ENCODE measurements around the gene HECW1. TPM values are rescaled to one million over a fixed set of nuclear protein-coding genes. Genes with fewer than 3 reads are reported as not detected.

The HECW1 gene
- total RNA-seq, 1 experiment from 2014 or later: 0.77 TPM

DNA sequence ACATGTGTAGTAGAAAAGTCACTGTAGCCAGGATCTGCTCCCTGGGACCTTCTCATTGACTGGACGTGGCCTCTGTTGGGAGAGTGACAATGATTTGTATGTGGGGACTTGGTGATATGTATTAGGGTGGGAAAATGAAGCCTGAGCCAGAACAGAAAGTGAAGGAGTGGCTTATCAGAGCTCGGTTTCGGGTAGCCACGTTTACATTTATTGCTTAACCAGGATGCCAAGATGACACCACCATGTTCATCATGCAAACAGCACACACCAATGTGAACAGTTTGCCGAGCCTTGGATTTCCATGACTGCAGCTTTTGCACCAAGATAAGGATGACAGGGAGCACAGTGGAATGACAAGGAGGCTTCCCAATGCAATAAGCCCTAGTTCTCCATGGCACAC lies 357.7 kb downstream of the HECW1 start:
- Histone ChIP-seq H3K4me1 (ENCODE audit: control insufficient read depth, insufficient read depth, low read length) (no peaks in the 10 kb centered on the region), H3K36me3 (ENCODE audit: control insufficient read depth, insufficient read depth, low read length) (no peaks in the 10 kb centered on the region), H3K4me3 (ENCODE audit: low read depth in 2 of 2, low read length in 2 of 2) (no peak overlapping the region), H3K27me3 (ENCODE audit: control insufficient read depth, insufficient read depth, low read length) (no peaks in the 10 kb centered on the region), H3K27ac (ENCODE audit: low read length) (no peak overlapping the region), H3K9me3 (ENCODE audit: control insufficient read depth, insufficient read depth, low read depth, low read length) (no peaks in the 10 kb centered on the region)
- BruUV-seq (replicated peaks): no TSS peak
- intact Hi-C loops (cut with micrococcal nuclease; ENCODE audit: unreplicated experiment) (no loop called here), in situ Hi-C loops (cut with HindIII; ENCODE audit: low pct_unique_long_range_greater_than_20kb, low sequenced_read_pairs) (no loop called here)
- ChIA-PET POLR2A (no interaction called here), CTCF (no interaction called here)
- TF ChIP-seq, protein P1, sequence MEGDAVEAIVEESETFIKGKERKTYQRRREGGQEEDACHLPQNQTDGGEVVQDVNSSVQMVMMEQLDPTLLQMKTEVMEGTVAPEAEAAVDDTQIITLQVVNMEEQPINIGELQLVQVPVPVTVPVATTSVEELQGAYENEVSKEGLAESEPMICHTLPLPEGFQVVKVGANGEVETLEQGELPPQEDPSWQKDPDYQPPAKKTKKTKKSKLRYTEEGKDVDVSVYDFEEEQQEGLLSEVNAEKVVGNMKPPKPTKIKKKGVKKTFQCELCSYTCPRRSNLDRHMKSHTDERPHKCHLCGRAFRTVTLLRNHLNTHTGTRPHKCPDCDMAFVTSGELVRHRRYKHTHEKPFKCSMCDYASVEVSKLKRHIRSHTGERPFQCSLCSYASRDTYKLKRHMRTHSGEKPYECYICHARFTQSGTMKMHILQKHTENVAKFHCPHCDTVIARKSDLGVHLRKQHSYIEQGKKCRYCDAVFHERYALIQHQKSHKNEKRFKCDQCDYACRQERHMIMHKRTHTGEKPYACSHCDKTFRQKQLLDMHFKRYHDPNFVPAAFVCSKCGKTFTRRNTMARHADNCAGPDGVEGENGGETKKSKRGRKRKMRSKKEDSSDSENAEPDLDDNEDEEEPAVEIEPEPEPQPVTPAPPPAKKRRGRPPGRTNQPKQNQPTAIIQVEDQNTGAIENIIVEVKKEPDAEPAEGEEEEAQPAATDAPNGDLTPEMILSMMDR (IDR thresholded peaks at IDR 0.05): no peak
- TF ChIP-seq POLR2AphosphoS5 (IDR thresholded peaks at IDR 0.05; ENCODE audit: low read depth, low read length) (no peak), SIN3A (IDR thresholded peaks at IDR 0.05; ENCODE audit: borderline replicate concordance, insufficient read depth, low read depth, low read length) (no peak), TCF7L2 (IDR thresholded peaks at IDR 0.05; ENCODE audit: low read depth, low read length) (no peak)
- TF ChIP-seq, protein P2, sequence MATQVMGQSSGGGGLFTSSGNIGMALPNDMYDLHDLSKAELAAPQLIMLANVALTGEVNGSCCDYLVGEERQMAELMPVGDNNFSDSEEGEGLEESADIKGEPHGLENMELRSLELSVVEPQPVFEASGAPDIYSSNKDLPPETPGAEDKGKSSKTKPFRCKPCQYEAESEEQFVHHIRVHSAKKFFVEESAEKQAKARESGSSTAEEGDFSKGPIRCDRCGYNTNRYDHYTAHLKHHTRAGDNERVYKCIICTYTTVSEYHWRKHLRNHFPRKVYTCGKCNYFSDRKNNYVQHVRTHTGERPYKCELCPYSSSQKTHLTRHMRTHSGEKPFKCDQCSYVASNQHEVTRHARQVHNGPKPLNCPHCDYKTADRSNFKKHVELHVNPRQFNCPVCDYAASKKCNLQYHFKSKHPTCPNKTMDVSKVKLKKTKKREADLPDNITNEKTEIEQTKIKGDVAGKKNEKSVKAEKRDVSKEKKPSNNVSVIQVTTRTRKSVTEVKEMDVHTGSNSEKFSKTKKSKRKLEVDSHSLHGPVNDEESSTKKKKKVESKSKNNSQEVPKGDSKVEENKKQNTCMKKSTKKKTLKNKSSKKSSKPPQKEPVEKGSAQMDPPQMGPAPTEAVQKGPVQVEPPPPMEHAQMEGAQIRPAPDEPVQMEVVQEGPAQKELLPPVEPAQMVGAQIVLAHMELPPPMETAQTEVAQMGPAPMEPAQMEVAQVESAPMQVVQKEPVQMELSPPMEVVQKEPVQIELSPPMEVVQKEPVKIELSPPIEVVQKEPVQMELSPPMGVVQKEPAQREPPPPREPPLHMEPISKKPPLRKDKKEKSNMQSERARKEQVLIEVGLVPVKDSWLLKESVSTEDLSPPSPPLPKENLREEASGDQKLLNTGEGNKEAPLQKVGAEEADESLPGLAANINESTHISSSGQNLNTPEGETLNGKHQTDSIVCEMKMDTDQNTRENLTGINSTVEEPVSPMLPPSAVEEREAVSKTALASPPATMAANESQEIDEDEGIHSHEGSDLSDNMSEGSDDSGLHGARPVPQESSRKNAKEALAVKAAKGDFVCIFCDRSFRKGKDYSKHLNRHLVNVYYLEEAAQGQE (IDR thresholded peaks at IDR 0.05; ENCODE audit: insufficient read depth in 1 of 2, low read depth in 2 of 2, low read length in 1 of 2): no peak
- DNase-seq (ENCODE audit: low read depth, low spot score) (no peak), ATAC-seq (no peak)

DNA sequence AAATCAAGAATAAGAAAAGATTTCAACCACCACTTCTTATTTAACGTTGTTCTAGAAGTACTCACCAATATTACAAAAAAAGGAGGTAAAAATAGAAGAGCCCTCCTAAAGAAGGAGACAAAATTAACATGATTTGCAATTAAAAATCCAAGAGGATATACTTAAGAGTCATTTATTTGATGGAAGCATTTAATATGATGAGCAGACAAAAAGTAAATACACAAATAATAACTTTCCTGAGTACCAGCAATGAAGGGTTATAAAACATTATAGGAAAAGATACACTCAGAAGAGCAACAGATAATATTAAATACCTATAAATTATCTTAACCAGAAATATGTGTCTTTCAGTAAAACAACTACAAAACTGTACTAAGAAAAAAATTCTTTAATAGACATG lies 363.5 kb downstream of the HECW1 start:
- no TSS peak for BruUV-seq (replicated peaks)
- Histone ChIP-seq H3K9me3 (ENCODE audit: control insufficient read depth, insufficient read depth, low read depth, low read length) (no peaks in the 10 kb centered on the region), H3K4me1 (ENCODE audit: control insufficient read depth, insufficient read depth, low read length) (no peaks in the 10 kb centered on the region), H3K36me3 (ENCODE audit: control insufficient read depth, insufficient read depth, low read length) (no peaks in the 10 kb centered on the region), H3K4me3 (ENCODE audit: low read depth in 2 of 2, low read length in 2 of 2) (no peak overlapping the region), H3K27ac (ENCODE audit: low read length) (no peak overlapping the region), H3K27me3 (ENCODE audit: control insufficient read depth, insufficient read depth, low read length) (peaks cover 5% of the 10 kb centered on the region; the same call in 1 of the 2 replicates)
- ATAC-seq (no peak), DNase-seq (ENCODE audit: low read depth, low spot score) (no peak)
- ChIA-PET POLR2A (no interaction called here), CTCF (no interaction called here)
- TF ChIP-seq, protein P1 (IDR thresholded peaks at IDR 0.05): no peak
- TF ChIP-seq TCF7L2 (IDR thresholded peaks at IDR 0.05; ENCODE audit: low read depth, low read length) (no peak), POLR2AphosphoS5 (IDR thresholded peaks at IDR 0.05; ENCODE audit: low read depth, low read length) (no peak), SIN3A (IDR thresholded peaks at IDR 0.05; ENCODE audit: borderline replicate concordance, insufficient read depth, low read depth, low read length) (no peak)
- TF ChIP-seq, protein P2 (IDR thresholded peaks at IDR 0.05; ENCODE audit: insufficient read depth in 1 of 2, low read depth in 2 of 2, low read length in 1 of 2): no peak
- intact Hi-C loops (cut with micrococcal nuclease; ENCODE audit: unreplicated experiment): no loop called here
- in situ Hi-C loops (cut with HindIII; ENCODE audit: low pct_unique_long_range_greater_than_20kb, low sequenced_read_pairs): no loop called here
